K562 (cell line): ENCODE measurements around the gene NUP107. TPM values are rescaled to one million over a fixed set of nuclear protein-coding genes. Genes with fewer than 3 reads are reported as not detected.
A peak's percentile ranks its signal among the peaks of the same experiment; 100 is the strongest.

Experiments
- BCOR ChIP-seq: fragments of 450-650 bp; IDR thresholded peaks from 2 replicates; pipeline ENCODE4 v1.6.1; 2016
- CAMTA2 ChIP-seq: fragments of 250-450 bp; sonication (Bioruptor Pico); conservative IDR thresholded peaks from 2 replicates; pipeline ENCODE4 v1.5.1; 2022
- CBX5 ChIP-seq: IDR thresholded peaks from 2 replicates; pipeline ENCODE4 v1.6.1; 2014; ENCODE audit warnings: low read depth, borderline replicate concordance
- CBX8 ChIP-seq: fragments of 200-600 bp; sonication (generic); IDR thresholded peaks from 2 replicates; pipeline ENCODE4 v1.6.1; 2012; ENCODE audit warnings: borderline replicate concordance, mixed run types, low read depth, mild to moderate bottlenecking, moderate library complexity, mixed read lengths, low read length, control low read depth, inconsistent platforms; ENCODE audit not compliant: poor library complexity, severe bottlenecking; ENCODE audit errors: extremely low read depth
- FOSL1 ChIP-seq: fragments of 200-800 bp; sonication (Bioruptor generic); conservative IDR thresholded peaks from 2 replicates; pipeline ENCODE4 v1.6.1; 2016; ENCODE audit warnings: missing genetic modification characterization, missing compliant biosample characterization
- HDAC3 ChIP-seq: fragments of 450-650 bp; IDR thresholded peaks from 2 replicates; pipeline ENCODE4 v1.6.1; 2018; ENCODE audit warnings: borderline replicate concordance, mild to moderate bottlenecking, moderate library complexity; ENCODE audit not compliant: partially characterized antibody
- HIVEP1 ChIP-seq: fragments of 250-450 bp; sonication (Bioruptor Pico); IDR thresholded peaks from 2 replicates; pipeline ENCODE4 v1.4.0; 2020; ENCODE audit warnings: mild to moderate bottlenecking
- KHSRP ChIP-seq: fragments of 450-650 bp; IDR thresholded peaks from 2 replicates; pipeline ENCODE4 v1.6.1; 2017
- KLF10 ChIP-seq: fragments of 250-450 bp; sonication (Bioruptor Pico); IDR thresholded peaks from 2 replicates; pipeline ENCODE4 v1.6.1; 2021; ENCODE audit warnings: matching md5 sums
- MTA2 ChIP-seq: fragments of 450-650 bp; IDR thresholded peaks from 2 replicates; pipeline ENCODE4 v1.6.1; 2016; ENCODE audit warnings: low read depth
- NCOA4 ChIP-seq: fragments of 450-650 bp; IDR thresholded peaks from 2 replicates; pipeline ENCODE4 v1.6.1; 2018; ENCODE audit warnings: mild to moderate bottlenecking; ENCODE audit not compliant: partially characterized antibody
- NR2C2 ChIP-seq, 2 experiments: fragments of 200-800 bp in 1 of 2; sonication (Bioruptor generic) in 1 of 2; sonication (generic) in 1 of 2; formaldehyde crosslinking in 1 of 2; IDR thresholded peaks; 2 replicates each; pipeline versions ENCODE4 v1.6.1 to v1.8.0; 2016 to 2022; ENCODE audit warnings: mild to moderate bottlenecking in 1 of 2, missing compliant biosample characterization in 1 of 2, missing genetic modification characterization in 1 of 2, missing genetic modification reagents in 1 of 2
- POLR2B ChIP-seq: fragments of 450-650 bp; IDR thresholded peaks from 2 replicates; pipeline ENCODE4 v1.6.1; 2018; ENCODE audit warnings: low read depth; ENCODE audit not compliant: partially characterized antibody
- SNIP1 ChIP-seq: fragments of 450-650 bp; IDR thresholded peaks from 2 replicates; pipeline ENCODE4 v1.7.1; 2017; ENCODE audit warnings: low read depth, mild to moderate bottlenecking
- TCFL5 ChIP-seq: fragments of 250-450 bp; sonication (Bioruptor Pico); conservative IDR thresholded peaks from 2 replicates; pipeline ENCODE4 v1.6.1; 2021; ENCODE audit warnings: mild to moderate bottlenecking, moderate library complexity, matching md5 sums
- YBX1 ChIP-seq: fragments of 450-650 bp; IDR thresholded peaks from 2 replicates; pipeline ENCODE4 v1.7.1; 2016; ENCODE audit warnings: mild to moderate bottlenecking
- ZNF354B ChIP-seq: fragments of 250-450 bp; sonication (Bioruptor Pico); IDR thresholded peaks from 2 replicates; pipeline ENCODE4 v1.4.0; 2020
- polyA plus RNA-seq, 8 experiments: library from polyadenylated mRNA; depleted of rRNA in 4 of 8; stranded (reverse) in 5 of 8; unstranded in 3 of 8; fragments of >200 nt; fragmentation: Nextera tagmentation in 2 of 8; fragmentation: Illumina TruSeq in 1 of 8; extraction: Ambion mirVana in 2 of 8; extraction: Trizol in 1 of 8; gene quantifications; 2 replicates each; pipeline versions ENCODE4 v1.2.1 to v1.2.3, GENCODE V29; 2011 to 2014; ENCODE audit warnings: inconsistent platforms in 1 of 8, missing spikeins in 1 of 8
- total RNA-seq, 7 experiments: library from RNA; depleted of rRNA in 6 of 7; stranded (reverse); fragments of >200 nt in 6 of 7; fragmentation: Illumina TruSeq in 2 of 7; extraction: Trizol in 2 of 7; gene quantifications; 2 replicates each; pipeline versions ENCODE4 v1.2.1 to v1.2.3, GENCODE V29; 2011 to 2021; ENCODE audit warnings: low replicate concordance in 1 of 7
- TF ChIP-seq, protein P1 (sequence below), 2 experiments: fragments of 450-650 bp in 1 of 2; sonication (generic) in 1 of 2; formaldehyde crosslinking in 1 of 2; IDR thresholded peaks; 2 replicates each; pipeline versions ENCODE4 v1.7.1 to v1.9.0; 2016 to 2022; ENCODE audit warnings: inconsistent platforms in 1 of 2, mild to moderate bottlenecking in 1 of 2, missing genetic modification reagents in 1 of 2
- TF ChIP-seq, protein P2 (sequence below): fragments of 250-450 bp; sonication (Bioruptor Pico); IDR thresholded peaks from 2 replicates; pipeline ENCODE4 v1.8.0; 2021; ENCODE audit warnings: moderate library complexity, mild to moderate bottlenecking, inconsistent platforms
- TF ChIP-seq, protein P3 (sequence below): fragments of 450-650 bp; IDR thresholded peaks from 2 replicates; pipeline ENCODE4 v1.6.1; 2016; ENCODE audit warnings: low read depth, mild to moderate bottlenecking, moderate library complexity

NUP107 gene
- total and polyA plus RNA-seq, 9 of the 15 experiments (the other 6 are each of a cell fraction or from before 2014, with no cell fraction given) = 129 to 277 (median 199) TPM

DNA sequence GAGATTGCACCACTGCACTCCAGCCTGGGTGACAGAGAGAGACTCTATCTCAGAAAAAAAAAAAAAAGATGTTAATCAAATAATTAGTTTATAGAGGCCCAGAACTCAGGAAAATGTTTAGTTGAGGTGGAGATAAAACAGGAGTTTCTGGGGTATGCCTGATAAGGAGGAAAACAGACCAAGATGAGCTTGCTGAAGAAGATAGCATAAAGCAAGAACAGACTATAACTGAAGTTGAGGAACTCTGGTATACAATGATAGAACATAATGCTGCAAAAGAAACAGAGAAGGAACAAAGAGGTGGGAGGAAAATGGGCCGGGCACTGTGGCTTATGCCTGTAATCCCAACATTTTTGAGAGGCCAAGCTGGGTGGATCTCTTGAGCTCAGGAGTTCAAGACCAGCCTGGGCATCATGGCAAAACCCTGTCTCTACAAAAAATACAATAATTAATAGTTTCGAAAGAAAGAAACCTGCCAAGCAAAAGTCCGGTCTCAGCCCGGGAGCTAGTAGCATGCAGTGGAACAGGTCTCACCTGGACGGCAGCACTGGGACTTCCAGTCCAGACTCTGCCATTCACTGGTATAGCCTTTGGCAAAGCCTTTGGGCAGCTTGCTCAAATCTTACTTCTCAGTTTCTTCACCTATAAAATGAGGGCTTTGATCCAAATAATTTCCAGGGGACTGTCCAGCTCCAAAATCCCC is 84.6 kb downstream of the NUP107 start (continued):
- TF ChIP-seq, protein P1, sequence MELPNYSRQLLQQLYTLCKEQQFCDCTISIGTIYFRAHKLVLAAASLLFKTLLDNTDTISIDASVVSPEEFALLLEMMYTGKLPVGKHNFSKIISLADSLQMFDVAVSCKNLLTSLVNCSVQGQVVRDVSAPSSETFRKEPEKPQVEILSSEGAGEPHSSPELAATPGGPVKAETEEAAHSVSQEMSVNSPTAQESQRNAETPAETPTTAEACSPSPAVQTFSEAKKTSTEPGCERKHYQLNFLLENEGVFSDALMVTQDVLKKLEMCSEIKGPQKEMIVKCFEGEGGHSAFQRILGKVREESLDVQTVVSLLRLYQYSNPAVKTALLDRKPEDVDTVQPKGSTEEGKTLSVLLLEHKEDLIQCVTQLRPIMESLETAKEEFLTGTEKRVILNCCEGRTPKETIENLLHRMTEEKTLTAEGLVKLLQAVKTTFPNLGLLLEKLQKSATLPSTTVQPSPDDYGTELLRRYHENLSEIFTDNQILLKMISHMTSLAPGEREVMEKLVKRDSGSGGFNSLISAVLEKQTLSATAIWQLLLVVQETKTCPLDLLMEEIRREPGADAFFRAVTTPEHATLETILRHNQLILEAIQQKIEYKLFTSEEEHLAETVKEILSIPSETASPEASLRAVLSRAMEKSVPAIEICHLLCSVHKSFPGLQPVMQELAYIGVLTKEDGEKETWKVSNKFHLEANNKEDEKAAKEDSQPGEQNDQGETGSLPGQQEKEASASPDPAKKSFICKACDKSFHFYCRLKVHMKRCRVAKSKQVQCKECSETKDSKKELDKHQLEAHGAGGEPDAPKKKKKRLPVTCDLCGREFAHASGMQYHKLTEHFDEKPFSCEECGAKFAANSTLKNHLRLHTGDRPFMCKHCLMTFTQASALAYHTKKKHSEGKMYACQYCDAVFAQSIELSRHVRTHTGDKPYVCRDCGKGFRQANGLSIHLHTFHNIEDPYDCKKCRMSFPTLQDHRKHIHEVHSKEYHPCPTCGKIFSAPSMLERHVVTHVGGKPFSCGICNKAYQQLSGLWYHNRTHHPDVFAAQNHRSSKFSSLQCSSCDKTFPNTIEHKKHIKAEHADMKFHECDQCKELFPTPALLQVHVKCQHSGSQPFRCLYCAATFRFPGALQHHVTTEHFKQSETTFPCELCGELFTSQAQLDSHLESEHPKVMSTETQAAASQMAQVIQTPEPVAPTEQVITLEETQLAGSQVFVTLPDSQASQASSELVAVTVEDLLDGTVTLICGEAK (IDR thresholded peaks at IDR 0.05) = no peak
- TF ChIP-seq, protein P1 (CRISPR knock-in tag; IDR thresholded peaks at IDR 0.05) = no peak
- TF ChIP-seq ZNF354B (no peak), KHSRP (no peak), KLF10 (CRISPR knock-in tag) (no peak), NCOA4 (no peak), NR2C2 (CRISPR knock-in tag; IDR thresholded peaks at IDR 0.05) (no peak), NR2C2 (tag; IDR thresholded peaks at IDR 0.05) (no peak), CBX5 (no peak), FOSL1 (tag) (0 out of 2 replicates have a peak, but pooled peaks have one; percentile 4), CAMTA2 (CRISPR knock-in tag) (no peak), BCOR (no peak), MTA2 (peak; percentile 77), SNIP1 (no peak), HIVEP1 (CRISPR knock-in tag) (no peak), TCFL5 (CRISPR knock-in tag) (no peak), HDAC3 (no peak), CBX8 (no peak), YBX1 (no peak), POLR2B (no peak)
- TF ChIP-seq, protein P2, sequence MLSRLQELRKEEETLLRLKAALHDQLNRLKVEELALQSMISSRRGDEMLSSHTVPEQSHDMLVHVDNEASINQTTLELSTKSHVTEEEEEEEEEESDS (CRISPR knock-in tag) = no peak
- TF ChIP-seq, protein P3, sequence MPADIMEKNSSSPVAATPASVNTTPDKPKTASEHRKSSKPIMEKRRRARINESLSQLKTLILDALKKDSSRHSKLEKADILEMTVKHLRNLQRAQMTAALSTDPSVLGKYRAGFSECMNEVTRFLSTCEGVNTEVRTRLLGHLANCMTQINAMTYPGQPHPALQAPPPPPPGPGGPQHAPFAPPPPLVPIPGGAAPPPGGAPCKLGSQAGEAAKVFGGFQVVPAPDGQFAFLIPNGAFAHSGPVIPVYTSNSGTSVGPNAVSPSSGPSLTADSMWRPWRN = no peak
